ENCODE measurements around the gene KYNU. TPM values are rescaled to one million over a fixed set of nuclear protein-coding genes. Genes with fewer than 3 reads are reported as not detected.

Gene KYNU
- total RNA-seq, 1 experiment from 2014 or later: 0.37 TPM

GRCh38 chr2:142987044-142987443 lies 109.6 kb downstream of the KYNU start:
- no peaks in the 10 kb centered on the region for H3K27me3 Mint-ChIP-seq (ENCODE audit: low read depth)
- H2BK5ac ChIP-seq (ENCODE audit: insufficient read length, low read length): no peak overlapping the region
- no peak overlapping the region for H3K27ac ChIP-seq (ENCODE audit: insufficient read length, low read depth, low read length)
- no CpG with 5 or more reads among the region's 2 CpGs for WGBS (ENCODE audit: extremely low coverage, insufficient read length, low lambda C conversion rate)
- H3K4me1 Mint-ChIP-seq: no peaks in the 10 kb centered on the region
- H3K23ac ChIP-seq (ENCODE audit: insufficient read length, low read depth, low read length): no peak overlapping the region
- H2BK20ac ChIP-seq (ENCODE audit: low read depth, low read length, poor library complexity, severe bottlenecking): no peak overlapping the region
- no peaks in the 10 kb centered on the region for H3K4me1 ChIP-seq (ENCODE audit: insufficient read depth, low read length)
- no peaks in the 10 kb centered on the region for H3K9me3 ChIP-seq (ENCODE audit: control insufficient read depth, low read depth, low read length)
- H3K56ac ChIP-seq (ENCODE audit: insufficient read length, low read depth, low read length): no peak overlapping the region
- H3K79me2 ChIP-seq (ENCODE audit: insufficient read depth, low read length): no peaks in the 10 kb centered on the region
- no peaks in the 10 kb centered on the region for H3K36me3 Mint-ChIP-seq (ENCODE audit: insufficient read depth in 1 of 3, low read depth in 3 of 3)
- H3K4me2 ChIP-seq (ENCODE audit: insufficient read depth, insufficient read length, low read length): no peak overlapping the region
- no peak overlapping the region for H4K91ac ChIP-seq (ENCODE audit: insufficient read length, low read depth, low read length)
- no peak overlapping the region for H3T11ph ChIP-seq (ENCODE audit: low read length)
- no peak overlapping the region for H2BK15ac ChIP-seq (ENCODE audit: low read depth, low read length)
- no peak overlapping the region for H2BK120ac ChIP-seq (ENCODE audit: low read depth, low read length, poor library complexity, severe bottlenecking)
- H3K23me2 ChIP-seq (ENCODE audit: insufficient read length, low read depth, low read length, poor library complexity, severe bottlenecking): no peaks in the 10 kb centered on the region
- no peak overlapping the region for H3K14ac ChIP-seq (ENCODE audit: insufficient read depth, low read length)
- no peaks in the 10 kb centered on the region for H4K20me1 ChIP-seq (ENCODE audit: control insufficient read depth, insufficient read depth, insufficient read length)
- H4K8ac ChIP-seq (replicated peaks; ENCODE audit: insufficient read length, low read depth, low read length): no peak overlapping the region
- H2BK12ac ChIP-seq (ENCODE audit: insufficient read length, low read depth, low read length): no peak overlapping the region
- no peak overlapping the region for H3K4me3 Mint-ChIP-seq
- H2AK5ac ChIP-seq (ENCODE audit: insufficient read length, low read length): no peak overlapping the region
- H3K9ac ChIP-seq (ENCODE audit: extremely low read depth, insufficient read length, low read length): no peak overlapping the region
- no peak overlapping the region for H3K4ac ChIP-seq (ENCODE audit: low read depth, low read length)
- DNase-seq: no peak
- no peak overlapping the region for H2AFZ ChIP-seq (ENCODE audit: low read length)
- no peaks in the 10 kb centered on the region for H3K27me3 ChIP-seq (ENCODE audit: insufficient read depth, low read length)
- no peak overlapping the region for H3K27ac Mint-ChIP-seq
- H3K9me3 Mint-ChIP-seq: no peaks in the 10 kb centered on the region
- TF ChIP-seq, protein P1, sequence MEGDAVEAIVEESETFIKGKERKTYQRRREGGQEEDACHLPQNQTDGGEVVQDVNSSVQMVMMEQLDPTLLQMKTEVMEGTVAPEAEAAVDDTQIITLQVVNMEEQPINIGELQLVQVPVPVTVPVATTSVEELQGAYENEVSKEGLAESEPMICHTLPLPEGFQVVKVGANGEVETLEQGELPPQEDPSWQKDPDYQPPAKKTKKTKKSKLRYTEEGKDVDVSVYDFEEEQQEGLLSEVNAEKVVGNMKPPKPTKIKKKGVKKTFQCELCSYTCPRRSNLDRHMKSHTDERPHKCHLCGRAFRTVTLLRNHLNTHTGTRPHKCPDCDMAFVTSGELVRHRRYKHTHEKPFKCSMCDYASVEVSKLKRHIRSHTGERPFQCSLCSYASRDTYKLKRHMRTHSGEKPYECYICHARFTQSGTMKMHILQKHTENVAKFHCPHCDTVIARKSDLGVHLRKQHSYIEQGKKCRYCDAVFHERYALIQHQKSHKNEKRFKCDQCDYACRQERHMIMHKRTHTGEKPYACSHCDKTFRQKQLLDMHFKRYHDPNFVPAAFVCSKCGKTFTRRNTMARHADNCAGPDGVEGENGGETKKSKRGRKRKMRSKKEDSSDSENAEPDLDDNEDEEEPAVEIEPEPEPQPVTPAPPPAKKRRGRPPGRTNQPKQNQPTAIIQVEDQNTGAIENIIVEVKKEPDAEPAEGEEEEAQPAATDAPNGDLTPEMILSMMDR (conservative IDR thresholded peaks at IDR 0.05): no peak
- no peak overlapping the region for H4K5ac ChIP-seq (ENCODE audit: insufficient read length, low read depth, low read length)
- H3K79me1 ChIP-seq (ENCODE audit: insufficient read depth, low read depth, low read length, poor library complexity, severe bottlenecking): no peaks in the 10 kb centered on the region
- no peak overlapping the region for H3K18ac ChIP-seq (ENCODE audit: insufficient read length, low read depth, low read length)

All from H9 (cell line).